Activated CD8-positive, alpha-beta T cell treated with anti-CD3 and anti-CD28 coated beads, Interleukin-2, amount 10 ng/mL, durations not matched to agents 7 days and 5 days (primary cell): ENCODE measurements around the gene PRRT1. TPM values are rescaled to one million over a fixed set of nuclear protein-coding genes. Genes with fewer than 3 reads are reported as not detected.

Experiments
- ATAC-seq: fragments of 150-1000 bp; cut with Tn5 transposase; one replicate; pipeline ENCODE4 v1.10.0; 2021; ENCODE audit warnings: moderate library complexity
- CTCF ChIA-PET: fragments of 350-600 bp; sonication (Branson Sonifier 250); formaldehyde crosslinking; loops from one replicate; lab custom pipeline; 2021; ENCODE audit warnings: antibody characterized with exemption; lab: Charles Lee
- POLR2A ChIA-PET: fragments of 350-600 bp; sonication (Branson Sonifier 250); formaldehyde crosslinking; loops from one replicate; lab custom pipeline; 2021; ENCODE audit warnings: antibody characterized with exemption; lab: Charles Lee
- DNase-seq: peaks from one replicate; pipeline ENCODE4 v3.0.0-alpha.2; 2020
- H3K27ac Mint-ChIP-seq: one replicate; pipeline ENCODE4 v1.8.0; 2021; ENCODE audit warnings: mild to moderate bottlenecking, mixed read lengths
- H3K27me3 Mint-ChIP-seq: one replicate; pipeline ENCODE4 v1.8.0; 2021; ENCODE audit warnings: low read depth, mixed read lengths
- H3K36me3 Mint-ChIP-seq: one replicate; pipeline ENCODE4 v1.8.0; 2021; ENCODE audit warnings: low read depth, mixed read lengths
- H3K4me1 Mint-ChIP-seq: one replicate; pipeline ENCODE4 v1.8.0; 2021; ENCODE audit warnings: low read depth, mixed read lengths
- H3K4me3 Mint-ChIP-seq: one replicate; pipeline ENCODE4 v1.8.0; 2021; ENCODE audit warnings: mild to moderate bottlenecking, mixed read lengths
- H3K9me3 Mint-ChIP-seq: one replicate; pipeline ENCODE4 v1.8.0; 2022; ENCODE audit warnings: mixed read lengths; ENCODE audit not compliant: insufficient read depth
- total RNA-seq, 2 experiments: library from RNA; stranded (reverse); gene quantifications; one replicate each; pipeline ENCODE4 v1.2.3, GENCODE V29; 2021

PRRT1 gene
- total RNA-seq, 2 experiments from 2014 or later = 0.37 to 0.45 TPM

- Mint-ChIP-seq H3K9me3 (no peaks in the 10 kb centered on the region), H3K36me3 (peaks cover 38% of the 10 kb centered on the region), H3K4me1 (peaks cover 46% of the 10 kb centered on the region), H3K4me3 (peak within 1 kb of the TSS; percentile 99), H3K27ac (peak within 1 kb of the TSS; percentile 98), H3K27me3 (no peaks in the 10 kb centered on the region)
- peak; percentile 99 for DNase-seq
- POLR2A ChIA-PET = interaction anchor here (0.6 to 3.8 kb wide), 10 partner anchors 11 to 1493 kb away, joined by 3 to 35 read pairs (median 3); partner anchors contain the start of genes GPSM3, ITPR3 and PBX2
- peak; percentile 95 for ATAC-seq
- CTCF ChIA-PET = interaction anchor here (1.0 to 5.4 kb wide), 6 partner anchors 10 to 68 kb away, joined by 3 to 67 read pairs (median 4); partner anchors contain the start of gene AGPAT1
Measured at GRCh38 chr6:32127717-32128592, 23.8 kb downstream of the PRRT1 start, which contains the start of gene ATF6B. Gene ATF6B, minus strand, starts transcription at chr6:32128246. Its CDS starts 39 bp downstream, at chr6:32128207.

DNA sequence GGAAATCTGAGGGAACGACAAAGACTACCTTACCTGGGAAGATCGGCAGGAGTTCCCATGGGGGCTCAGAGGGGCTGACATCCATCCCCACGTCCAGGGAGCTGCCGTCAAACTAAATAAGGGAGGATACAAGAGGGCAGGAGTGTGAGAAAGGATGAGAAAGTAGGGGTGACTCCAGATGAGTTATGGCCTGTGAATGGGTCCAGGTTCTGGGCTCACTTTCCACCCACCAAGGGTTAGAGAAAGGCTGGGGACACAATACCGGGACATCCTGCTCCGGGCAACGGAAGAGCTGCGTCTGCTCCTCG lies 24.4 kb downstream of the PRRT1 start:
- peak overlapping the region; percentile 98 for H3K27ac Mint-ChIP-seq
- no peaks in the 10 kb centered on the region for H3K27me3 Mint-ChIP-seq
- ATAC-seq (no peak), DNase-seq (no peak)
- ChIA-PET POLR2A (interaction anchor here (0.6 to 3.8 kb wide), 4 partner anchors 49 to 1494 kb away, joined by 3 to 35 read pairs (median 3); partner anchors contain the start of genes GPSM3, ITPR3 and PBX2), CTCF (interaction anchor here (1.0 to 5.4 kb wide), 5 partner anchors 10 to 68 kb away, joined by 3 to 67 read pairs (median 5); partner anchors contain the start of gene AGPAT1)
- H3K36me3 Mint-ChIP-seq = peaks cover 38% of the 10 kb centered on the region
- H3K9me3 Mint-ChIP-seq = no peaks in the 10 kb centered on the region
- H3K4me3 Mint-ChIP-seq = peak overlapping the region; percentile 99
- H3K4me1 Mint-ChIP-seq = peaks cover 46% of the 10 kb centered on the region

DNA sequence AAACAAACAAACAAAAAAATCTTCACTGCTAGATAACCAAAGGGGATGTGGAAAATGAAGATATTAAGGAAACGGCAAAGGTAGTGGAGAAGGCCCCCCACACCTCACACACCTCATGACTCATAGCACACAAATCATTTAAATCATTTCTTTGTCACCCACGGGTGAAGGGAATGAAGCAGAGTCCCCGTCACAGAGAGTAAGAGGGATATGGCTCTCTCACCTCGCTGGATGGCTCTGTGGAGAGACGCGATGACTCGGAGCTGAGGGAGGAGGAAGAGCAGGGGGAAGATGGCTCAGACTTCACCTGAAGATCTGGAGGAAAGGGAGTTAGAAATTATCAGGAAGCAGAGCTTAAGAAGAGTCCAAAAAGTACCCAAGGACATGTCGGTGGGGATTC lies 24.9 kb downstream of the PRRT1 start:
- Mint-ChIP-seq H3K4me3 (peak overlapping the region; percentile 99), H3K36me3 (peaks cover 41% of the 10 kb centered on the region), H3K9me3 (no peaks in the 10 kb centered on the region), H3K27me3 (no peaks in the 10 kb centered on the region), H3K4me1 (peaks cover 46% of the 10 kb centered on the region), H3K27ac (peak overlapping the region; percentile 98)
- ChIA-PET POLR2A (interaction anchor here (0.7 to 3.8 kb wide), 2 partner anchors 49 to 65 kb away, joined by 3 to 35 read pairs; partner anchors contain the start of genes GPSM3 and PBX2), CTCF (interaction anchor here (1.0 to 5.4 kb wide), 3 partner anchors 9 to 69 kb away, joined by 3 to 67 read pairs (median 28); no protein-coding TSS in a partner anchor)
- no peak for ATAC-seq
- DNase-seq = no peak

- H3K36me3 Mint-ChIP-seq = peaks cover 60% of the 10 kb centered on the region
- no peaks in the 10 kb centered on the region for H3K27me3 Mint-ChIP-seq
- no peak for DNase-seq
- ATAC-seq = no peak
- H3K4me3 Mint-ChIP-seq = no peak overlapping the region
- no peak overlapping the region for H3K27ac Mint-ChIP-seq
- POLR2A ChIA-PET = no interaction called here
- CTCF ChIA-PET = interaction anchor here (2.0 kb wide), 1 partner anchor 72 kb away, joined by 4 read pairs; no protein-coding TSS in a partner anchor
- no peaks in the 10 kb centered on the region for H3K9me3 Mint-ChIP-seq
- peaks cover 40% of the 10 kb centered on the region for H3K4me1 Mint-ChIP-seq
Measured at GRCh38 chr6:32123681-32124080, 28.1 kb downstream of the PRRT1 start.

- ChIA-PET CTCF (no interaction called here), POLR2A (interaction anchor here (0.6 kb wide), 1 partner anchor 372 kb away, joined by 3 read pairs; no protein-coding TSS in a partner anchor)
- Mint-ChIP-seq H3K9me3 (no peaks in the 10 kb centered on the region), H3K4me3 (no peak overlapping the region), H3K36me3 (peaks cover 61% of the 10 kb centered on the region), H3K27ac (no peak overlapping the region), H3K27me3 (no peaks in the 10 kb centered on the region), H3K4me1 (peaks cover 15% of the 10 kb centered on the region)
- DNase-seq (no peak), ATAC-seq (no peak)
Measured at GRCh38 chr6:32120573-32121059, 31.1 kb downstream of the PRRT1 start.

- ChIA-PET CTCF (interaction anchor here (0.8 to 3.6 kb wide), 19 partner anchors 10 to 135 kb away, joined by 3 to 67 read pairs (median 5); partner anchors contain the start of genes AGPAT1, ATF6B, EGFL8 and FKBPL), POLR2A (no interaction called here)
- ATAC-seq (peak; percentile 86), DNase-seq (peak; percentile 80)
- peaks cover 10% of the 10 kb centered on the region for H3K4me1 Mint-ChIP-seq
- peak overlapping the region; percentile 67 for H3K27ac Mint-ChIP-seq
- H3K36me3 Mint-ChIP-seq = peaks cover 62% of the 10 kb centered on the region
- no peak overlapping the region for H3K4me3 Mint-ChIP-seq
- H3K9me3 Mint-ChIP-seq = no peaks in the 10 kb centered on the region
- no peaks in the 10 kb centered on the region for H3K27me3 Mint-ChIP-seq
Measured at GRCh38 chr6:32118782-32119628, 32.7 kb downstream of the PRRT1 start.

DNA sequence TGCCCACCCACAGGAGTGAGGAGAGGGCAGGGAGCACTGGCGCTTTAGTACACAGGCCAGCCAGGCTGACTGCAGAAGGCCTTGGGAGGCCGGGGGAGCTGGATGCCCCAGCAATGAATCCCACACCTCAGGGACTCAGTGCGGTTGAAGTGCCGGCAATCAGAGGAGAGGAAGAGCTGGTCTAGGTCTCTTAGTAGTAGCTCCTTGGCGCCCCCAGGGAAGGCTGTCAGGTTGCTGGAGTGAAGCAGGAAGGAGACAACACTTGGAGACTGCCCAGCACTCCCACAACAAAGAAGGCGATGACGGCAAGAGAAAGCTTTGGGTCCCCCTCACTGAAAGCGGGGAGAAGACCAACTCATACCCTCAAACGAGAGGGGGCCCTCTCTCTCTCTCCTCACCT lies 34.3 kb downstream of the PRRT1 start:
- DNase-seq = no peak
- ChIA-PET POLR2A (interaction anchor here (2.1 kb wide), 1 partner anchor 11 kb away, joined by 5 read pairs; no protein-coding TSS in a partner anchor), CTCF (interaction anchor here (1.2 to 3.6 kb wide), 8 partner anchors 11 to 136 kb away, joined by 3 to 67 read pairs (median 4); partner anchors contain the start of genes ATF6B, FKBPL and PRRT1)
- no peak for ATAC-seq
- Mint-ChIP-seq H3K9me3 (no peaks in the 10 kb centered on the region), H3K36me3 (peaks cover 56% of the 10 kb centered on the region), H3K4me3 (no peak overlapping the region), H3K27me3 (no peaks in the 10 kb centered on the region), H3K4me1 (peaks cover 10% of the 10 kb centered on the region), H3K27ac (no peak overlapping the region)

DNA sequence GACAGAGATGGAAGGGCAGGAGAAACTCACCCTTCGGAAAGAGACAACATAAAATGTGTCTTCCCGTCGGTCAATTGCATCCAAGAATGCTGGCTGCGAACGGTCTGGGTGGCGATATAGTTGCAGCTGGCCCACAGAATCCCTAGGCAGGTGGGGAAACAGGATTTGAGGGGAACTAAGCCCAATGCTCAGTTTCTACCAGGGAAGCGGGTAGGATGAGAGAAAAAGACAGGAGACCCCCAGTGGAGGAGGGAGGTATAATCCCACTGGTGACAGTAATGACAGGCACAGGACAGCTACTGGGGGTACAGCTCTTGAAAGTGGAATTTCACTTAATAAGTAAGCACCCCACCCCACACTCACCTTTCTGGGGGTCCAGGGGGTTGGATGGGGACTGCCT lies 35.1 kb downstream of the PRRT1 start:
- Mint-ChIP-seq H3K4me3 (no peak overlapping the region), H3K27ac (peak overlapping the region; percentile 42), H3K36me3 (peaks cover 50% of the 10 kb centered on the region), H3K9me3 (no peaks in the 10 kb centered on the region), H3K27me3 (no peaks in the 10 kb centered on the region), H3K4me1 (peaks cover 10% of the 10 kb centered on the region)
- POLR2A ChIA-PET = interaction anchor here (2.1 kb wide), 1 partner anchor 12 kb away, joined by 5 read pairs; no protein-coding TSS in a partner anchor
- CTCF ChIA-PET = interaction anchor here (1.2 to 3.6 kb wide), 5 partner anchors 12 to 62 kb away, joined by 3 to 67 read pairs (median 3); partner anchors contain the start of genes ATF6B and FKBPL
- DNase-seq = peak; percentile 35
- ATAC-seq = no peak

DNA sequence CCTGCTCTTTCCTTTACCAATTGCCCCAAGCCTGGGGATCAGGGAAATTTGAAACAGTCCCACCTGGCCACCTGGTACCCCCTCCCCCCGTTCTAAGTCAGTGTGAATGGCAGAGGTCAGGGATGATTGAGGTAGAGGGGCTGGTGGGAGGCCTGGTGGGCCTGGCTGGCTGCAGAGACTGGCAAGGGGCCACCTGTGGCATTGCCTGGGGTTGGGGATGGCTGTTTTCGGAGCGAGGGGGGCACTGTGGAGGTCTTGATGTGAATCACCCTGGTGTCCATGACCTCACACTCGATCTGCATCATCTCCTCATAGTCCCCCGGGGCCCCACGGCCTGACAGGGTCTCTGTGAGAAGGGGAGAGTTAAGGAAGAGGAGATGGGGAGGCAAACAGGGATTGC lies 36.1 kb downstream of the PRRT1 start:
- peaks cover 10% of the 10 kb centered on the region for H3K4me1 Mint-ChIP-seq
- no peak for DNase-seq
- H3K36me3 Mint-ChIP-seq = peaks cover 42% of the 10 kb centered on the region
- ChIA-PET POLR2A (no interaction called here), CTCF (no interaction called here)
- ATAC-seq = no peak
- no peaks in the 10 kb centered on the region for H3K27me3 Mint-ChIP-seq
- no peak overlapping the region for H3K4me3 Mint-ChIP-seq
- H3K27ac Mint-ChIP-seq = no peak overlapping the region
- no peaks in the 10 kb centered on the region for H3K9me3 Mint-ChIP-seq

DNA sequence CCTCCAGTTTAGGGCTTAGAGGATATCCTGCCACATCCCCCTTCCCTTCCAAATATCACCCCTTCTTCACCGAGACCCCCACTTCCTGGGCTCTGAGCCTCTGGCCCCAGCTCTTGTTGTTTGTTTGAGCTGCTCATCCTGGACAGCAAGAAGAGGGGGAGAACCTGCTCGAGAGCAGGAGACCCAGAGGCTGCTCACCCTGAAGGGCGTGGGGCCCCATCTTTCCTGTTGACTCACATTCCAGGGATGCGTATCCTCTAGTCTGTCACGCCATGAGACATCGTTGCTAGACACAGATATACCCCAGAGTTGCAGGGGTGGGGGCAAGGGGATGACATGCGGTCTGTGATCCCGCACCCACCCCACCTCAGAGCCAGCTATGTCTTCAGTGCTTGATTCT lies 36.9 kb downstream of the PRRT1 start:
- ATAC-seq = no peak
- POLR2A ChIA-PET = no interaction called here
- Mint-ChIP-seq H3K27ac (no peak overlapping the region), H3K36me3 (peaks cover 40% of the 10 kb centered on the region), H3K4me1 (peaks cover 10% of the 10 kb centered on the region), H3K4me3 (no peak overlapping the region), H3K27me3 (no peaks in the 10 kb centered on the region), H3K9me3 (no peaks in the 10 kb centered on the region)
- CTCF ChIA-PET = interaction anchor here (0.6 to 0.7 kb wide), 2 partner anchors 13 to 827 kb away, joined by 3 read pairs; partner anchors contain the start of gene ATF6B
- no peak for DNase-seq
